H1 (cell line): ENCODE results near the gene PCDHA9. TPM values are rescaled to one million over a fixed set of nuclear protein-coding genes. Genes with fewer than 3 reads are reported as not detected.
A peak's percentile ranks its signal among the peaks of the same experiment; 100 is the strongest.

Experiments used
- CTCF ChIA-PET: fragments of 300-600 bp; sonication (Branson Sonifier 250); formaldehyde crosslinking; loops from one replicate; lab custom pipeline; 2021; ENCODE audit not compliant: partially characterized antibody; lab: Charles Lee
- POLR2A ChIA-PET: fragments of 300-600 bp; sonication (Branson Sonifier 250); formaldehyde crosslinking; loops from one replicate; lab custom pipeline; 2021; ENCODE audit warnings: inconsistent platforms; ENCODE audit not compliant: partially characterized antibody; lab: Charles Lee
- DNase-seq, 2 experiments: peaks; one replicate each; pipeline versions ENCODE4 v3.0.0 to v3.0.0-alpha.2; 2010 to 2022; ENCODE audit warnings: low spot score in 2 of 2, low read depth in 1 of 2, mixed read lengths in 1 of 2
- FAIRE-seq: peaks from 2 replicates; lab custom pipeline; 2011; peaks lifted over from hg19 to GRCh38; lab: Jason Lieb, UNC
- H2AFZ ChIP-seq: 2 replicates; pipeline ENCODE4 v1.8.1; 2012; ENCODE audit warnings: low read length, inconsistent platforms
- H2AK5ac ChIP-seq: 2 replicates; pipeline ENCODE4 v1.6.1; 2013; ENCODE audit warnings: low read depth, low read length
- H2BK120ac ChIP-seq: replicated peaks from 2 replicates; pipeline ENCODE3; 2013; ENCODE audit warnings: low read depth, low read length, inconsistent platforms
- H2BK12ac ChIP-seq: 2 replicates; pipeline ENCODE4 v1.6.1; 2013; ENCODE audit warnings: low read depth, low read length
- H2BK15ac ChIP-seq: 2 replicates; pipeline ENCODE4 v1.6.1; 2013; ENCODE audit warnings: low read length
- H2BK20ac ChIP-seq: 2 replicates; pipeline ENCODE4 v1.6.1; 2013; ENCODE audit warnings: low read length
- H2BK5ac ChIP-seq: 2 replicates; pipeline ENCODE4 v1.6.1; 2013; ENCODE audit warnings: low read depth, low read length
- H3K14ac ChIP-seq: 2 replicates; pipeline ENCODE4 v1.6.1; 2013; ENCODE audit warnings: inconsistent platforms; ENCODE audit not compliant: insufficient read length
- H3K18ac ChIP-seq: 2 replicates; pipeline ENCODE4 v1.6.1; 2013; ENCODE audit warnings: low read length; ENCODE audit errors: extremely low read depth
- H3K23ac ChIP-seq: 2 replicates; pipeline ENCODE4 v1.6.1; 2013; ENCODE audit warnings: inconsistent platforms; ENCODE audit not compliant: insufficient read length
- H3K23me2 ChIP-seq: 2 replicates; pipeline ENCODE4 v1.6.1; 2013; ENCODE audit warnings: low read depth, low read length
- H3K27ac ChIP-seq: 2 replicates; pipeline ENCODE4 v1.6.1; 2011; ENCODE audit warnings: low read depth, low read length, inconsistent platforms
- H3K27me3 ChIP-seq, 4 experiments: replicated peaks in 1 of 4; 1 replicate in 1 of 4; 2 replicates in 3 of 4; pipeline versions ENCODE4 v1.6.1 to v1.8.1; 2011 to 2013; ENCODE audit warnings: low read length in 3 of 4, mild to moderate bottlenecking in 3 of 4, inconsistent platforms in 2 of 4, mixed read lengths in 2 of 4, moderate library complexity in 1 of 4; ENCODE audit not compliant: control insufficient read depth in 3 of 4, insufficient read depth in 3 of 4; ENCODE audit errors: extremely low read depth in 1 of 4
- H3K36me3 ChIP-seq, 4 experiments: 2 replicates each; pipeline versions ENCODE4 v1.6.1 to v1.8.1; 2011 to 2013; ENCODE audit warnings: mild to moderate bottlenecking in 4 of 4, low read length in 3 of 4, moderate library complexity in 2 of 4, control low read depth in 1 of 4, inconsistent platforms in 1 of 4; ENCODE audit not compliant: insufficient read depth in 4 of 4, control insufficient read depth in 2 of 4
- H3K4ac ChIP-seq: replicated peaks from 2 replicates; pipeline ENCODE3; 2013; ENCODE audit warnings: low read length, low read depth, mixed read lengths, inconsistent platforms; ENCODE audit not compliant: insufficient read length
- H3K4me1 ChIP-seq, 4 experiments: replicated peaks in 1 of 4; 1 replicate in 1 of 4; 2 replicates in 3 of 4; pipeline versions ENCODE4 v1.6.1 to v1.8.1; 2011 to 2013; ENCODE audit warnings: low read length in 3 of 4, inconsistent platforms in 2 of 4, mixed read lengths in 1 of 4; ENCODE audit not compliant: insufficient read depth in 4 of 4, control insufficient read depth in 3 of 4
- H3K4me2 ChIP-seq, 2 experiments: 2 replicates each; pipeline versions ENCODE4 v1.6.1 to v1.8.1; 2011 to 2013; ENCODE audit warnings: low read depth in 2 of 2, low read length in 2 of 2, control low read depth in 1 of 2, inconsistent platforms in 1 of 2, mild to moderate bottlenecking in 1 of 2; ENCODE audit not compliant: insufficient read depth in 1 of 2
- H3K4me3 ChIP-seq, 4 experiments: fragments of 200-600, 300-600 bp in 1 of 4; sonication (generic), shearing (Covaris generic), sonication (Bioruptor Twin) in 1 of 4; 2 replicates each; pipeline versions ENCODE4 v1.5.1 to v1.8.1; 2011 to 2016; ENCODE audit warnings: low read length in 4 of 4, low read depth in 3 of 4, control low read depth in 2 of 4, inconsistent platforms in 2 of 4, mild to moderate bottlenecking in 2 of 4, mixed read lengths in 1 of 4, moderate library complexity in 1 of 4; ENCODE audit not compliant: insufficient read depth in 2 of 4; ENCODE audit errors: extremely low read depth in 1 of 4
- H3K56ac ChIP-seq: replicated peaks from 2 replicates; pipeline ENCODE3; 2013; ENCODE audit warnings: low read depth, mild to moderate bottlenecking, mixed read lengths, low read length, inconsistent platforms; ENCODE audit not compliant: insufficient read length
- H3K79me1 ChIP-seq: 2 replicates; pipeline ENCODE4 v1.6.1; 2013; ENCODE audit warnings: low read depth, low read length, control low read depth
- H3K79me2 ChIP-seq, 2 experiments: 2 replicates each; pipeline versions ENCODE4 v1.6.1 to v1.8.1; 2012 to 2013; ENCODE audit warnings: low read length in 2 of 2, mild to moderate bottlenecking in 2 of 2, inconsistent platforms in 1 of 2; ENCODE audit not compliant: insufficient read depth in 2 of 2, control insufficient read depth in 1 of 2
- H3K9ac ChIP-seq, 4 experiments: replicated peaks in 1 of 4; 1 replicate in 1 of 4; 2 replicates in 3 of 4; pipeline versions ENCODE4 v1.6.1 to v1.8.1; 2011 to 2013; ENCODE audit warnings: low read depth in 3 of 4, low read length in 3 of 4, control low read depth in 2 of 4, mild to moderate bottlenecking in 2 of 4, moderate library complexity in 2 of 4, inconsistent platforms in 1 of 4; ENCODE audit errors: extremely low read depth in 1 of 4
- H3K9me3 ChIP-seq, 2 experiments: 2 replicates each; pipeline versions ENCODE4 v1.6.1 to v1.8.1; 2012 to 2013; ENCODE audit warnings: mild to moderate bottlenecking in 2 of 2, moderate library complexity in 2 of 2, control low read depth in 1 of 2, inconsistent platforms in 1 of 2, low read depth in 1 of 2, low read length in 1 of 2, mixed read lengths in 1 of 2; ENCODE audit not compliant: insufficient read depth in 2 of 2
- H4K20me1 ChIP-seq, 2 experiments: replicated peaks in 1 of 2; 2 replicates each; pipeline versions ENCODE3 to v1.8.1; 2011 to 2013; ENCODE audit warnings: inconsistent platforms in 2 of 2, low read length in 2 of 2, mild to moderate bottlenecking in 1 of 2; ENCODE audit not compliant: insufficient read depth in 2 of 2, control insufficient read depth in 1 of 2
- H4K5ac ChIP-seq: 2 replicates; pipeline ENCODE4 v1.6.1; 2013; ENCODE audit warnings: low read length, low read depth, mixed read lengths, inconsistent platforms; ENCODE audit not compliant: insufficient read length
- H4K8ac ChIP-seq: 2 replicates; pipeline ENCODE4 v1.8.0; 2013; ENCODE audit warnings: mild to moderate bottlenecking, moderate library complexity, low read length, inconsistent platforms; ENCODE audit not compliant: insufficient read depth; ENCODE audit errors: extremely low read depth
- H4K91ac ChIP-seq: replicated peaks from 2 replicates; pipeline ENCODE3; 2013; ENCODE audit warnings: low read length, mixed read lengths, inconsistent platforms; ENCODE audit not compliant: insufficient read length
- CTCF ChIP-seq, 3 experiments: IDR thresholded peaks; 1 replicate in 2 of 3; 2 replicates in 1 of 3; pipeline versions ENCODE4 v1.5.1 to v1.6.1; 2011; ENCODE audit warnings: low read length in 3 of 3, mild to moderate bottlenecking in 3 of 3, inconsistent platforms in 2 of 3, low read depth in 1 of 3, moderate library complexity in 1 of 3; ENCODE audit not compliant: insufficient read depth in 1 of 3; ENCODE audit errors: control extremely low read depth in 1 of 3
- EP300 ChIP-seq, 2 experiments: IDR thresholded peaks; 1 replicate in 1 of 2; 2 replicates in 1 of 2; pipeline ENCODE4 v1.6.1; 2011 to 2012; ENCODE audit warnings: low read depth in 2 of 2, low read length in 2 of 2, mild to moderate bottlenecking in 2 of 2, borderline replicate concordance in 1 of 2, inconsistent platforms in 1 of 2, moderate library complexity in 1 of 2
- WGBS, 2 experiments: shearing (Covaris generic) in 1 of 2; methylation state at CpG; one replicate each; pipeline versions ENCODE4 v1.1.6 to v1.1.7; 2013 to 2015; ENCODE audit warnings: low lambda C conversion rate in 2 of 2, mixed read lengths in 2 of 2, inconsistent platforms in 1 of 2, low coverage in 1 of 2, missing lambda C conversion rate in 1 of 2; ENCODE audit not compliant: insufficient replicate concordance in 2 of 2, insufficient coverage in 1 of 2, insufficient read length in 1 of 2; ENCODE audit errors: extremely low coverage in 1 of 2, missing lambda C conversion rate in 1 of 2; 5-methylcytosine and 5-hydroxymethylcytosine counted together
- polyA plus RNA-seq, 7 experiments: library from polyadenylated mRNA; depleted of rRNA in 3 of 7; stranded (reverse) in 5 of 7; unstranded in 2 of 7; fragments of >200 nt in 5 of 7; fragments of 200-250 nt in 2 of 7; gene quantifications; 1 replicate in 5 of 7; 2 replicates in 1 of 7; 4 replicates in 1 of 7; pipeline versions ENCODE4 v1.2.1 to v1.2.3, GENCODE V29; 2011 to 2013; ENCODE audit warnings: missing spikeins in 2 of 7, mixed read lengths in 2 of 7
- total RNA-seq: library from RNA; stranded (reverse); fragmentation: NEBNext Ultra II Directional; extraction: Animal tissue kit (Norgen Biotek cat#: 25700); gene quantifications from 2 replicates; pipeline ENCODE4 v1.2.1, GENCODE V29; 2021

PCDHA9 gene
- total and polyA plus RNA-seq, 2 of the 8 experiments (the other 6 are each of a cell fraction or from before 2014, with no cell fraction given) = 0.12 to 0.28 TPM

GRCh38 chr5:140828362-140828737 lies 19.8 kb upstream of the PCDHA9 start:
- FAIRE-seq (no peak), DNase-seq (peak in 1 of 2 experiments; percentile 56)
- Histone ChIP-seq H2BK15ac (no peak overlapping the region), H4K20me1 (peaks cover 0 to 1% of the 10 kb centered on the region in 2 experiments), H3K14ac (no peak overlapping the region), H3K18ac (no peak overlapping the region; the same call in 1 of the 2 replicates), H4K5ac (no peak overlapping the region), H3K79me1 (no peaks in the 10 kb centered on the region), H4K91ac (no peak overlapping the region), H3K23me2 (no peaks in the 10 kb centered on the region), H3K9ac (no peak overlapping the region), H3K79me2 (no peaks in the 10 kb centered on the region; a peak in 1 of 4 replicates), H2AFZ (no peak overlapping the region), H3K27ac (no peak overlapping the region), H2BK120ac (no peak overlapping the region), H2BK20ac (no peak overlapping the region), H4K8ac (no peak overlapping the region), H3K4ac (no peak overlapping the region), H3K56ac (no peak overlapping the region), H3K27me3 (no peaks in the 10 kb centered on the region), H3K36me3 (peaks cover 0 to 3% (median 0%) of the 10 kb centered on the region in 4 experiments; a peak in 1 of 8 replicates), H3K4me2 (no peak overlapping the region; a peak in 1 of 4 replicates), H2AK5ac (no peak overlapping the region), H3K4me1 (no peaks in the 10 kb centered on the region), H3K9me3 (peaks cover 0 to 10% of the 10 kb centered on the region in 2 experiments; a peak in 1 of 4 replicates), H3K4me3 (peak overlapping the region in 1 of 4 experiments; percentile 62; a peak in 2 of 8 replicates), H2BK12ac (no peak overlapping the region), H3K23ac (no peak overlapping the region), H2BK5ac (no peak overlapping the region)
- TF ChIP-seq EP300 (IDR thresholded peaks at IDR 0.05; ENCODE audit: borderline replicate concordance in 1 of 2, low read depth in 2 of 2, low read length in 2 of 2) = no peak
- peak; percentile 13 to 32 (median 27); a peak in 3 of 4 replicates for TF ChIP-seq CTCF (IDR thresholded peaks at IDR 0.05; ENCODE audit: control extremely low read depth in 1 of 3, insufficient read depth in 1 of 3, low read depth in 1 of 3, low read length in 3 of 3)
- WGBS, 2 experiments = 97% methylated on average over 16 of the region's 18 CpGs; no CpG with 5 or more reads in 1 of the 2 experiments
- ChIA-PET CTCF (interaction anchor here (0.7 to 6.0 kb wide), 27 partner anchors 8 to 225 kb away, joined by 3 to 58 read pairs (median 5); partner anchors contain the start of genes PCDHA1, PCDHA10, PCDHA11 and PCDHA2), POLR2A (interaction anchor here (0.7 to 1.8 kb wide), 9 partner anchors 8 to 266 kb away, joined by 3 to 5 read pairs (median 4); partner anchors contain the start of genes PCDHA1, PCDHA12, PCDHA8 and PCDHB2)
